ENCODE data around the gene DZIP3. TPM values are rescaled to one million over a fixed set of nuclear protein-coding genes. Genes with fewer than 3 reads are reported as not detected.

DZIP3 gene
- total and polyA plus RNA-seq, 2 of the 8 experiments (the other 6 are each of a cell fraction or from before 2014, with no cell fraction given) = 10.4 to 24.3 TPM

DNA sequence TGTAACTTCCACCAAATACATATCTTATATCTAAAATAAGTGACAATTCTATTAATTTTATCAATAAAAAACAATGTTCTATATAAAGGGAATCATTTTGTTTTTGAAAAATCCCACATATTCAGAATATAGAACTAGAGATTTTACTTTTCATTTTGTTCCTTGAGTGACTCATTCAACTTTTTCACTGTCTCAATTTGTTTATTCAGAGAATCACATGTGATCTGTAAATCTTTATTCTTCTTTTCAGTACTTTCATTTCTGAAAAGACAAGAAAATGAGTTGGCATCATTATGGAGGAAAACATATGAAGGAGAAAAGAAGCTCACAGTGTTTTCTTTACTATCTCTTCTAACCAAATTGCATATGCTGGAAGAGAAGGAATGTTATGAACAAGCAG is 35.3 kb upstream of the DZIP3 start:
- no peak overlapping the region for H4K91ac ChIP-seq (replicated peaks; ENCODE audit: insufficient read length, low read length)
- no peaks in the 10 kb centered on the region for H3K79me2 ChIP-seq (ENCODE audit: control insufficient read depth in 1 of 2, insufficient read depth in 2 of 2, low read length in 2 of 2)
- H3K27me3 ChIP-seq (replicated peaks in 1 of 4; ENCODE audit: control insufficient read depth in 3 of 4, extremely low read depth in 1 of 4, insufficient read depth in 3 of 4, low read length in 3 of 4) = no peaks in the 10 kb centered on the region
- H2AFZ ChIP-seq (ENCODE audit: low read length) = no peak overlapping the region
- no peak overlapping the region for H3K27ac ChIP-seq (ENCODE audit: low read depth, low read length)
- H4K5ac ChIP-seq (ENCODE audit: insufficient read length, low read depth, low read length) = no peak overlapping the region
- H2BK5ac ChIP-seq (ENCODE audit: low read depth, low read length) = no peak overlapping the region
- no peak overlapping the region for H2BK12ac ChIP-seq (ENCODE audit: low read depth, low read length)
- no peak overlapping the region for H3K9ac ChIP-seq (replicated peaks in 1 of 4; ENCODE audit: extremely low read depth in 1 of 4, low read depth in 3 of 4, low read length in 3 of 4)
- H2AK5ac ChIP-seq (ENCODE audit: low read depth, low read length) = no peak overlapping the region
- H3K23me2 ChIP-seq (ENCODE audit: low read depth, low read length) = no peaks in the 10 kb centered on the region
- H3K36me3 ChIP-seq (ENCODE audit: control insufficient read depth in 2 of 4, insufficient read depth in 4 of 4, low read length in 3 of 4) = peaks cover 0 to 65% (median 17%) of the 10 kb centered on the region in 4 experiments
- no peak overlapping the region for H2BK15ac ChIP-seq (ENCODE audit: low read length)
- H4K20me1 ChIP-seq (replicated peaks in 1 of 2; ENCODE audit: control insufficient read depth in 1 of 2, insufficient read depth in 2 of 2, low read length in 2 of 2) = no peaks in the 10 kb centered on the region
- H3K18ac ChIP-seq (ENCODE audit: extremely low read depth, low read length) = no peak overlapping the region
- H3K56ac ChIP-seq (replicated peaks; ENCODE audit: insufficient read length, low read depth, low read length) = no peak overlapping the region
- no peaks in the 10 kb centered on the region for H3K9me3 ChIP-seq (ENCODE audit: insufficient read depth in 2 of 2, low read depth in 1 of 2, low read length in 1 of 2)
- H3K79me1 ChIP-seq (ENCODE audit: low read depth, low read length) = no peaks in the 10 kb centered on the region
- no peak overlapping the region for H3K4me2 ChIP-seq (ENCODE audit: insufficient read depth in 1 of 2, low read depth in 2 of 2, low read length in 2 of 2)
- H2BK20ac ChIP-seq (ENCODE audit: low read length) = no peak overlapping the region
- H3K4me3 ChIP-seq (ENCODE audit: extremely low read depth in 1 of 4, insufficient read depth in 2 of 4, low read depth in 3 of 4, low read length in 4 of 4) = no peak overlapping the region
- no peak overlapping the region for H3K4ac ChIP-seq (replicated peaks; ENCODE audit: insufficient read length, low read depth, low read length)
- POLR2A ChIA-PET (ENCODE audit: partially characterized antibody) = no interaction called here
- H3K4me1 ChIP-seq (replicated peaks in 1 of 4; ENCODE audit: control insufficient read depth in 3 of 4, insufficient read depth in 4 of 4, low read length in 3 of 4) = no peaks in the 10 kb centered on the region
- CTCF ChIA-PET (ENCODE audit: partially characterized antibody) = interaction anchor here (0.6 to 5.3 kb wide), 10 partner anchors 10 to 930 kb away, joined by 3 to 91 read pairs (median 8); no protein-coding TSS in a partner anchor
- no peak overlapping the region for H3K14ac ChIP-seq (ENCODE audit: insufficient read length)
- H4K8ac ChIP-seq (ENCODE audit: extremely low read depth, insufficient read depth, low read length) = no peak overlapping the region
- FAIRE-seq = no peak
- H3K23ac ChIP-seq (ENCODE audit: insufficient read length) = no peak overlapping the region
- no peak overlapping the region for H2BK120ac ChIP-seq (replicated peaks; ENCODE audit: low read depth, low read length)
- no peak for DNase-seq (ENCODE audit: low read depth in 1 of 2, low spot score in 2 of 2)
- TF ChIP-seq POLR2AphosphoS5 (IDR thresholded peaks at IDR 0.05; ENCODE audit: low read depth, low read length) (no peak), TAF7 (optimal IDR thresholded peaks at IDR 0.05; ENCODE audit: borderline replicate concordance, low read depth, low read length) (no peak)

All from H1 (cell line).